ENCODE data around the gene IQGAP2.

Gene IQGAP2

DNA sequence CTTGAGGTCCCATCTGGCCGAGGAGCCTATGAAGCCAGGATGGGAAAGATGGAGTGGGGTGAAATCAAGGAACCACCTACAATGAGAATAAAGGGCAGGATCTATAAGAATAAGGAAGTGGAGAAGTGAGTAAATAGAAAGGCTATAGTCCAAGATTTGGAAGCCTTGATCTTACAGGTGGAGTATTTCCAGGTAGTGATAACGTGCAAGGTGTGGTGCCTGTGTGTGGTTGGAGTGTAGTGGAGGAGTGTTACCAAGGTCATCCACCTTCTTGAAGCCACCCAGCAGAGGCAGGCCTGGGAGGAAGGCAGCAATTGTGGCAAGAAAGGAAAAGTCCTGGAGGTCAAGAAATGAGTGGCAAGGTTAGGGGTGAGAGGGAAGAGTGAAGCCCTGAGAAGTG lies 72.9 kb downstream of the IQGAP2 start:
- TF ChIP-seq, protein P1, sequence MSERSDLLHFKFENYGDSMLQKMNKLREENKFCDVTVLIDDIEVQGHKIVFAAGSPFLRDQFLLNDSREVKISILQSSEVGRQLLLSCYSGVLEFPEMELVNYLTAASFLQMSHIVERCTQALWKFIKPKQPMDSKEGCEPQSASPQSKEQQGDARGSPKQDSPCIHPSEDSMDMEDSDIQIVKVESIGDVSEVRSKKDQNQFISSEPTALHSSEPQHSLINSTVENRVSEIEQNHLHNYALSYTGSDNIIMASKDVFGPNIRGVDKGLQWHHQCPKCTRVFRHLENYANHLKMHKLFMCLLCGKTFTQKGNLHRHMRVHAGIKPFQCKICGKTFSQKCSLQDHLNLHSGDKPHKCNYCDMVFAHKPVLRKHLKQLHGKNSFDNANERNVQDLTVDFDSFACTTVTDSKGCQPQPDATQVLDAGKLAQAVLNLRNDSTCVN (tag by site-specific recombination; optimal IDR thresholded peaks at IDR 0.05), result no peak
- no peak for TF ChIP-seq ZBTB1 (tag by site-specific recombination; IDR thresholded peaks at IDR 0.05)
- no peak for TF ChIP-seq ZNF596 (tag by site-specific recombination; IDR thresholded peaks at IDR 0.05)
- no peak for TF ChIP-seq ZNF585B (tag by site-specific recombination; IDR thresholded peaks at IDR 0.05)
- TF ChIP-seq ZBTB20 (tag by site-specific recombination; IDR thresholded peaks at IDR 0.05), result no peak
- no peak for TF ChIP-seq PRDM1 (tag by site-specific recombination; IDR thresholded peaks at IDR 0.05)
- TF ChIP-seq, protein P2, sequence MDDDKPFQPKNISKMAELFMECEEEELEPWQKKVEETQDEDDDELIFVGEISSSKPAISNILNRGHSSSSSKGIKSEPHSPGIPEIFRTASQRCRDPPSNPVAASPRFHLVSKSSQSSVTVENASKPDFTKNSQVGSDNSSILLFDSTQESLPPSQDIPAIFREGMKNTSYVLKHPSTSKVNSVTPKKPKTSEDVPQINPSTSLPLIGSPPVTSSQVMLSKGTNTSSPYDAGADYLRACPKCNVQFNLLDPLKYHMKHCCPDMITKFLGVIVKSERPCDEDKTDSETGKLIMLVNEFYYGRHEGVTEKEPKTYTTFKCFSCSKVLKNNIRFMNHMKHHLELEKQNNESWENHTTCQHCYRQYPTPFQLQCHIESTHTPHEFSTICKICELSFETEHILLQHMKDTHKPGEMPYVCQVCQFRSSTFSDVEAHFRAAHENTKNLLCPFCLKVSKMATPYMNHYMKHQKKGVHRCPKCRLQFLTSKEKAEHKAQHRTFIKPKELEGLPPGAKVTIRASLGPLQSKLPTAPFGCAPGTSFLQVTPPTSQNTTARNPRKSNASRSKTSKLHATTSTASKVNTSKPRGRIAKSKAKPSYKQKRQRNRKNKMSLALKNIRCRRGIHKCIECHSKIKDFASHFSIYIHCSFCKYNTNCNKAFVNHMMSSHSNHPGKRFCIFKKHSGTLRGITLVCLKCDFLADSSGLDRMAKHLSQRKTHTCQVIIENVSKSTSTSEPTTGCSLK (tag by site-specific recombination; IDR thresholded peaks at IDR 0.05), result no peak
- no peak for TF ChIP-seq EGR2 (tag by site-specific recombination; IDR thresholded peaks at IDR 0.05; ENCODE audit: low read depth)
- TF ChIP-seq ZNF274 (IDR thresholded peaks at IDR 0.05; ENCODE audit: low read length), result no peak
- TF ChIP-seq ZNF274 (tag by site-specific recombination; IDR thresholded peaks at IDR 0.05; ENCODE audit: borderline replicate concordance), result no peak
- no peak for TF ChIP-seq ZNF2 (tag by site-specific recombination; IDR thresholded peaks at IDR 0.05)
- TF ChIP-seq ZNF140 (tag by site-specific recombination; IDR thresholded peaks at IDR 0.05), result no peak
- no peak for TF ChIP-seq ZNF654 (tag by site-specific recombination; IDR thresholded peaks at IDR 0.05; ENCODE audit: low read depth)
- TF ChIP-seq ZNF175 (tag by site-specific recombination; IDR thresholded peaks at IDR 0.05), result no peak
- no peak for TF ChIP-seq ZNF677 (tag by site-specific recombination; IDR thresholded peaks at IDR 0.05)
- TF ChIP-seq ZNF366 (tag by site-specific recombination; conservative IDR thresholded peaks at IDR 0.05), result no peak
- TF ChIP-seq ZNF600 (tag by site-specific recombination; IDR thresholded peaks at IDR 0.05), result no peak
- peaks cover 9% of the 10 kb centered on the region for H3K4me1 ChIP-seq (ENCODE audit: control insufficient read depth, insufficient read depth, low read length)
- POLR2A ChIA-PET, result no interaction called here
- H3K9me3 ChIP-seq (ENCODE audit: control insufficient read depth, insufficient read depth, low read depth, low read length), result no peaks in the 10 kb centered on the region
- no peaks in the 10 kb centered on the region for H3K36me3 ChIP-seq (ENCODE audit: control insufficient read depth in 2 of 2, insufficient read depth in 1 of 2, low read length in 2 of 2)
- CTCF ChIA-PET, result no interaction called here
- H3K27ac ChIP-seq (ENCODE audit: extremely low read depth, low read depth, low read length), result no peak overlapping the region
- H3K4me3 ChIP-seq (ENCODE audit: low read depth, low read length), result no peak overlapping the region

DNA sequence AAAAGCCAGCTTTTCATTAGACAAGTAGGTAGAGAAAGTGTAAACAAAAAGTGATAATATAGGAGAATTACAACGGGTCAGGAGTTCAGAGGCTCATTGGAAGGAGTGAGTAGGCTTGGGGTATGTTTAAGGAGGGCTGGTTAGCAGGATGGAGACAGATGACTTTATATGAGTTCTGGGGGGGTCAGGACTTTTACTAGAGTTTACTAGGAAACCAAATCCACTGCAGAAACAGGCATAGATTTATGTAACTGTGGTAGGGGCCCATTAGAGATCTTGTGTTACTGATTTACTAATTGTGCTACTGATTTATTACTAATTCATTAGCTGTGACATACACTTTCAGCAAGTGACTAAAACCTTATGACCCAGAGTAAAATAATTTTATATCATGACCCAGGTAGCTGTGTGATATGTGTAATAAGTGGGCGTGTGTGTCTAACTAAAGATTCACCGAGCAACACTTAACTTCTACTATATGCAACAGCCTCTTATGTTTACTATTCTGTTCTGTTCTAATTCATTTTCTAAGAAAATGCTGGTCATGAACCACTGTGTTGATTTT lies 73.5 kb downstream of the IQGAP2 start:
- ChIA-PET POLR2A (no interaction called here), CTCF (no interaction called here)
- Histone ChIP-seq H3K4me3 (ENCODE audit: low read depth, low read length) (no peak overlapping the region), H3K4me1 (ENCODE audit: control insufficient read depth, insufficient read depth, low read length) (peaks cover 9% of the 10 kb centered on the region), H3K27ac (ENCODE audit: extremely low read depth, low read depth, low read length) (no peak overlapping the region), H3K9me3 (ENCODE audit: control insufficient read depth, insufficient read depth, low read depth, low read length) (no peaks in the 10 kb centered on the region), H3K36me3 (ENCODE audit: control insufficient read depth in 2 of 2, insufficient read depth in 1 of 2, low read length in 2 of 2) (no peaks in the 10 kb centered on the region)
- no peak for TF ChIP-seq ZNF112 (tag by site-specific recombination; IDR thresholded peaks at IDR 0.05)
- TF ChIP-seq ZNF76 (tag by site-specific recombination; IDR thresholded peaks at IDR 0.05; ENCODE audit: borderline replicate concordance, low read depth), result no peak
- peak; percentile 30; the same call in 1 of the 2 replicates for TF ChIP-seq PRDM1 (tag by site-specific recombination; IDR thresholded peaks at IDR 0.05)
- TF ChIP-seq KLF1 (tag by site-specific recombination; IDR thresholded peaks at IDR 0.05), result no peak
- no peak for TF ChIP-seq ZNF202 (tag by site-specific recombination; IDR thresholded peaks at IDR 0.05; ENCODE audit: borderline replicate concordance)
- peak; percentile 42; the same call in 1 of the 2 replicates for TF ChIP-seq EGR2 (tag by site-specific recombination; IDR thresholded peaks at IDR 0.05; ENCODE audit: low read depth)

Measured in HEK293 (cell line).